Activated T-helper 2 cell treated with anti-CD3 and anti-CD28 coated beads, Interferon-gamma antibody, Interleukin-2, Interleukin-4, amounts not matched to agents 10 μg/mL and 5 μg/mL and 100 μg/mL, durations not matched to agents 14 hours and 24 hours and 36 hours (primary cell): ENCODE data around the gene SUMO3. TPM values are rescaled to one million over a fixed set of nuclear protein-coding genes. Genes with fewer than 3 reads are reported as not detected.

Experiments used
- DNase-seq: peaks from one replicate; pipeline ENCODE4 v3.0.0; 2021; ENCODE audit warnings: low spot score
- H3K27ac Mint-ChIP-seq: one replicate; pipeline ENCODE4 v1.8.0; 2021; ENCODE audit warnings: mixed read lengths
- H3K27me3 Mint-ChIP-seq: one replicate; pipeline ENCODE4 v1.8.0; 2021; ENCODE audit warnings: low read depth, mixed read lengths
- H3K36me3 Mint-ChIP-seq: one replicate; pipeline ENCODE4 v1.8.0; 2021; ENCODE audit warnings: low read depth, mixed read lengths
- H3K4me1 Mint-ChIP-seq: one replicate; pipeline ENCODE4 v1.8.0; 2021; ENCODE audit warnings: low read depth, mixed read lengths
- H3K4me3 Mint-ChIP-seq: one replicate; pipeline ENCODE4 v1.8.0; 2021; ENCODE audit warnings: low read depth, mild to moderate bottlenecking, moderate library complexity, mixed read lengths
- H3K9me3 Mint-ChIP-seq: one replicate; pipeline ENCODE4 v1.8.0; 2021; ENCODE audit warnings: mixed read lengths
- intact Hi-C: fragments of 100-400 bp; cut with micrococcal nuclease; formaldehyde crosslinking; loops from one replicate; pipeline ENCODE4 v1.15.1; 2023
- total RNA-seq: library from RNA; stranded (reverse); gene quantifications from 2 replicates; pipeline ENCODE4 v1.2.3, GENCODE V29; 2022

The SUMO3 gene
- total RNA-seq, 1 donor from 2014 or later: 87.0 TPM

GRCh38 chr21:44771896-44772525 lies 45.9 kb downstream of the SUMO3 start:
- no peak for DNase-seq
- Mint-ChIP-seq H3K4me1 (no peaks in the 10 kb centered on the region), H3K9me3 (no peaks in the 10 kb centered on the region), H3K4me3 (no peak overlapping the region), H3K27me3 (no peaks in the 10 kb centered on the region), H3K27ac (no peak overlapping the region), H3K36me3 (peaks cover 61% of the 10 kb centered on the region)
- intact Hi-C loops: no loop called here

- H3K27me3 Mint-ChIP-seq: no peaks in the 10 kb centered on the region
- peaks cover 38% of the 10 kb centered on the region for H3K36me3 Mint-ChIP-seq
- DNase-seq: no peak
- intact Hi-C loops: no loop called here
- H3K27ac Mint-ChIP-seq: no peak overlapping the region
- no peaks in the 10 kb centered on the region for H3K9me3 Mint-ChIP-seq
- peaks cover 12% of the 10 kb centered on the region for H3K4me1 Mint-ChIP-seq
- H3K4me3 Mint-ChIP-seq: no peak overlapping the region
Measured at GRCh38 chr21:44767834-44768831, 49.7 kb downstream of the SUMO3 start.

GRCh38 chr21:44766818-44767354 lies 51.0 kb downstream of the SUMO3 start:
- H3K36me3 Mint-ChIP-seq: peaks cover 26% of the 10 kb centered on the region
- no peak for DNase-seq
- intact Hi-C loops: no loop called here
- no peak overlapping the region for H3K27ac Mint-ChIP-seq
- H3K9me3 Mint-ChIP-seq: no peaks in the 10 kb centered on the region
- no peaks in the 10 kb centered on the region for H3K27me3 Mint-ChIP-seq
- H3K4me1 Mint-ChIP-seq: peaks cover 12% of the 10 kb centered on the region
- H3K4me3 Mint-ChIP-seq: no peak overlapping the region

- Mint-ChIP-seq H3K36me3 (peaks cover 22% of the 10 kb centered on the region), H3K9me3 (no peaks in the 10 kb centered on the region), H3K4me3 (no peak overlapping the region), H3K27ac (peak overlapping the region; percentile 60), H3K4me1 (peaks cover 12% of the 10 kb centered on the region), H3K27me3 (no peaks in the 10 kb centered on the region)
- no peak for DNase-seq
- intact Hi-C loops: no loop called here
Measured at GRCh38 chr21:44766014-44766817, 51.6 kb downstream of the SUMO3 start.

- peaks cover 12% of the 10 kb centered on the region for H3K4me1 Mint-ChIP-seq
- H3K27ac Mint-ChIP-seq: peak overlapping the region; percentile 60
- peaks cover 16% of the 10 kb centered on the region for H3K36me3 Mint-ChIP-seq
- no peak overlapping the region for H3K4me3 Mint-ChIP-seq
- no peaks in the 10 kb centered on the region for H3K9me3 Mint-ChIP-seq
- intact Hi-C loops: no loop called here
- no peaks in the 10 kb centered on the region for H3K27me3 Mint-ChIP-seq
- peak; percentile 19 for DNase-seq
Measured at GRCh38 chr21:44765231-44766013, 52.4 kb downstream of the SUMO3 start.

- Mint-ChIP-seq H3K36me3 (peaks cover 9% of the 10 kb centered on the region), H3K27ac (no peak overlapping the region)
Measured at GRCh38 chr21:44764319-44765230, 53.3 kb downstream of the SUMO3 start.

GRCh38 chr21:44763451-44764318 lies 54.2 kb downstream of the SUMO3 start:
- intact Hi-C loops: no loop called here
- DNase-seq: no peak
- no peak overlapping the region for H3K4me3 Mint-ChIP-seq
- H3K27me3 Mint-ChIP-seq: no peaks in the 10 kb centered on the region
- no peak overlapping the region for H3K27ac Mint-ChIP-seq
- no peaks in the 10 kb centered on the region for H3K9me3 Mint-ChIP-seq
- peaks cover 12% of the 10 kb centered on the region for H3K4me1 Mint-ChIP-seq
- peaks cover 3% of the 10 kb centered on the region for H3K36me3 Mint-ChIP-seq

More at GRCh38 chr21:44764319-44765230, 53.3 kb downstream of the SUMO3 start:
- Mint-ChIP-seq H3K4me1 (peaks cover 12% of the 10 kb centered on the region), H3K27me3 (no peaks in the 10 kb centered on the region), H3K9me3 (no peaks in the 10 kb centered on the region), H3K4me3 (no peak overlapping the region)
- intact Hi-C loops: no loop called here
- DNase-seq: no peak

- DNase-seq: no peak
- Mint-ChIP-seq H3K27me3 (no peaks in the 10 kb centered on the region), H3K4me1 (peaks cover 12% of the 10 kb centered on the region), H3K4me3 (no peak overlapping the region), H3K36me3 (no peaks in the 10 kb centered on the region), H3K9me3 (no peaks in the 10 kb centered on the region), H3K27ac (no peak overlapping the region)
- intact Hi-C loops: no loop called here
Measured at GRCh38 chr21:44763050-44763378, 54.8 kb downstream of the SUMO3 start.

- intact Hi-C loops: no loop called here
Measured at GRCh38 chr21:44762221-44763049, 55.4 kb downstream of the SUMO3 start.

GRCh38 chr21:44761747-44762208 lies 56.1 kb downstream of the SUMO3 start:
- H3K4me1 Mint-ChIP-seq: peaks cover 12% of the 10 kb centered on the region
- intact Hi-C loops: no loop called here
- DNase-seq: no peak
- no peaks in the 10 kb centered on the region for H3K9me3 Mint-ChIP-seq
- H3K27ac Mint-ChIP-seq: no peak overlapping the region
- H3K27me3 Mint-ChIP-seq: no peaks in the 10 kb centered on the region
- H3K36me3 Mint-ChIP-seq: no peaks in the 10 kb centered on the region
- no peak overlapping the region for H3K4me3 Mint-ChIP-seq

More at GRCh38 chr21:44762221-44763049, 55.4 kb downstream of the SUMO3 start:
- Mint-ChIP-seq H3K27me3 (no peaks in the 10 kb centered on the region), H3K27ac (no peak overlapping the region), H3K4me1 (peaks cover 12% of the 10 kb centered on the region), H3K36me3 (no peaks in the 10 kb centered on the region), H3K9me3 (no peaks in the 10 kb centered on the region), H3K4me3 (no peak overlapping the region)
- no peak for DNase-seq
